ENCODE data around the gene ATG2A.
A peak's percentile ranks its signal among the peaks of the same experiment; 100 is the strongest.

ATG2A gene

DNA sequence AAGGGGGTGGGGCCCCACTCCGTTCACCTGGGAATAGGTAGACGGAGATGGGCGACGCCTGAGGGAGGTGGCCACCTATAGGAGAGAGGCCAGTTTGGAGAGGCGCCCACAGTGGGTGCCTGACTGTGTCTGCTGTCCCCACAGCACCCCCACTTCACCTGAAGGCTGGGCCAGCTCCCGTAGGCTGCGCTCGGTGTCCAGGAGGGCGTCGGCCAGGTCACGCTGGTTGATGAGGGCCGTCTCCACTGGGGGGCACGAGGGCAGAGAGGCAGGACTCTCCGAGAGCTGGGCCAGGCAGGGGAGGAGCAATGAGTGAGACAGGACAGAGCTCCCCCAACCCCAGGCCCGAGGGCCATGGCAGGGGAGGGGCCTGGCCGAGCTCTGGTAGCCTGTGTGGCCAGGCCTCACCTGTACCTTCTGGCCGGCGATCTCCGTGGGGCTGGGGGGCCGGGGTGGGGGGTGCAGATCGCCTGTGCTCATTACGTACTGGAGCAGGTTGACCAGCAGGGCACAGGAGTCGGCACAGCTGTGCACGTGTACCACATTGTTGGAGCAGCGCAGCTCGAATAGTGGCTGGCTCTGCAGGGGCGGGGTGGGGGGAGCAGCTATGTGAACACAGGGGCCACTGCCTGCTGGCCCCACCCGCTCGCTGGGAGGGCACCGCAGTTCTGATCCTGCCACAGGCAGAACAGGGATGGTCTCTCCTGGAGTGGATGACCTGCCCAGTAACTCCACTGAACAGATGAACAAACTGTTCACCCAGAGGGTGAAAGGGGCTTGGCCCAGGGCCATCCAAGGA, 14.7 kb downstream of the ATG2A start:
- no peak for DNase-seq (ENCODE audit: low spot score)

DNA sequence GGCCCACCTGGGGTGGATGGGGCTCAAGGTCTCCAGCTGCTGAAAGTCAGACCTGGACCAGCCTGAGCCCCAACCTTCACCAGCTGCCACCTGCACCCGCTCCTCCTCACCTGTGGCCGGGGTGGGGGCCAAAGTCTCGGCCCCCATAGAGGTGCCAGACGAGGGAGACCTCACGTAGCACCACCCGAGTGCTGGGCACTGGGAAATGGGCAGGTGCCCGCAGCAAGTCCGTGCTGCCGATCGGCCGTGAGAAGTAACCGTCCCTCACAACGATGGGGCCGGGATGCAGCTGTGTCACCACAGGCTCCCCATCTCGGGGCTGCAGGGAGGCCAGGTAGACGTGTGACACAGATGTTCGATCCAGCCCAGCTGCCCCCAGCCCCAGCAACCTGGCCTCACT, 16.2 kb downstream of the ATG2A start:
- DNase-seq (ENCODE audit: low spot score), result no peak

DNA sequence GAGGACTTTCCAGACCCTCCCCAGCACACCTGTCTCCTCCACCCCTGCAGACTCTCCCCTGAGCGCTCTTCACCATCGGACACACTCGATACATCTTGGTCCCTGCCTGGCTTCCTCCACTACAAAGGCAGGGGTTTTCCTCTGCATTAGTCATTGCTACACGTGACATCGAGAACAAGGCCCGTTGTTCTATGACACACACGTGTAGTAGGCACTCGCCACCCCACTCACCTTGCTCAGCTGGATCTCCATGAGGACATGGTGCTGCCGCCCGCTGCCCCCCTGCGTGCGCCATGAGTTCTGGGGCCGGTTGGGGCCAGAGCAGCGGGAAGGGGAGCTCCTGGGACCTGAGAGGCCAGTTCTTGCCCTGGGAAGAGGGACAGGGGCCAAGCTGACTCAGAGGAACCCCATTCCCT, 16.7 kb downstream of the ATG2A start:
- DNase-seq (ENCODE audit: low spot score), result peak; percentile 76

- DNase-seq (ENCODE audit: low spot score), result no peak
Measured at GRCh38 chr11:64898541-64898940, 18.5 kb downstream of the ATG2A start.

DNA sequence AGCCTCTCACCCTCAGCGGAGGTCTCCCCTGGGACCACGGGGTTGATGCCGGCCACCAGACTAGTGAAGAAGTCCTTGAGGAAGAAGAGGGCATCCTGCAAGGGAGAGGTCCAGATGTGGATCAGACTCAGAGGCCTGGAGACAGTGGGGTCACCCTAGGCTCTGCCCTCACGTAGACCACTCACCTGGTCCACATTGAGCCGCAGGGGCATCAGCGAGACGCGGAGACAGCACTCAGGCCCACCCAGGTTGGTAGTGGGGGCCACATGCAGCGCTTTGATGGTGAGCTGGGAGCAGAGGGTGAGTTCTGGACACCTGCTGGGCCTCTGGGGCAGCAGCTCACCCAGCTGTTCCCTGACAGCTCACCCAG, 18.9 kb downstream of the ATG2A start:
- no peak for DNase-seq (ENCODE audit: low spot score)

- DNase-seq (ENCODE audit: low spot score), result no peak
Measured at GRCh38 chr11:64897381-64898075, 19.5 kb downstream of the ATG2A start.

DNA sequence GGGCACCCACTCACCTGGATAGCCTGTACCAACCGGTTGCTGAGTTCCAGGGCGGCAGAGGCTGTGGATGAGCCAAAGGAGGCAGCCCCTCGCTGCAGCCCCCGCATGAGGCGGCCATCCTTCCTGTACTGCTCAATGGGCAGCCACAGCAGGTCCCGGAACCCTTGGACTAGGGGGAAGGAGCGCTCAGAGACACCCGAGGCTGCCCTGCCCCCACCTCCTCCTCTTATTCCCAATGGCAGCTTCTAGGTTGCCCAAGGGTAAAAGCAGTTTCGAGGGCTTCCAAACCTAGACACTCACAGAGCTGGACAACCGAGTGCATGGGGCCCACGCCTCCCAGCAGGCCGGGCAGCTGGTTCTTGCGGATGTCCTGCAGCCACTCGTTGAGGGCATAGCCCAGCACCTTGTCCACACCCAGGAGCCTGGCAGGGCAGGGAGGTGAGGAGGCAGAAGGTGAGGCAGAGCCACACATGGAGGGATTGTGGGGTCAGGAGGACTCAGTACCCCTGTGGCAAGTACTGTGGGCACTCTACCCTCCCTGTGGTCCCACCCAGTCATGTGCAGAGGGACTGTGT, 20.5 kb downstream of the ATG2A start:
- no peak for DNase-seq (ENCODE audit: low spot score)

- DNase-seq (ENCODE audit: low spot score), result no peak
Measured at GRCh38 chr11:64894812-64895452, 22.1 kb downstream of the ATG2A start.

DNA sequence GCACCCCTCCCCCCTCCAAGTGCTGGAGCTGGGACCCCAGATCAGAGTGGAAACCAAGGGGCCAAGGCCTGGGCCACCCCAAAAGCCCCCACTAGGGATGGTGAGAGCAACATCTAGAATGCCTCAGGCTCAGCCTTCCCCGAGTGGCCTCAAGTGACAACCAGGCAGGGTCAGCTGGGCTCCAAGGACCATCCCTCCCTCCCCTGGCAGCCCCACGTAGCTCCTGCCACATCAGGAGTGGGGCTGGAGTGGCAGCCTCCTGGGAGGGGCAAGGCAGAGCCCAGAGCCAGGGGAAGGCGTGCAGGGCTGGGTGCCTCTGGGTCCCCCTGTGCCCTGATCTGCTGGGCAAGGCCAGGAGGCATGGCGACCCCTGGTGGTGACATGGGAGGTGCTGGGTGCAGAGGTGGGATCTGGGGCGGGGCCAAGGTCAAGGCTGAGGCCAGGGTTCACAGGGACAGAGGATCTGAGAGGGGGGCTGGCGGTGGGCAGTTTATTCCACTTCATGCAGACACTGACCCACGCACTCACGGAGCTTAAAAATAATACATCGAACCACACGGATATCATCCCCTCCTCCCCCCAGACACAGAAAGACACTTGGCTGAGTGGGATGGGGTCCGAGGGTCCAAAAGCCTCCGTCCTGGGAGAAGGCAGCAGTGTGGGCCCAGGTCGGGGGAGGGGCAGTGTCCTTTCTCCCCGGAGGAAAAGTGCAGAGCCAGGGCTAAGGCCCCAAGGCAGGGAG, 22.8 kb downstream of the ATG2A start:
- DNase-seq (ENCODE audit: low spot score), result peak; percentile 89

GRCh38 chr11:64893194-64894069, 23.6 kb downstream of the ATG2A start:
- no peak for DNase-seq (ENCODE audit: low spot score)

DNA sequence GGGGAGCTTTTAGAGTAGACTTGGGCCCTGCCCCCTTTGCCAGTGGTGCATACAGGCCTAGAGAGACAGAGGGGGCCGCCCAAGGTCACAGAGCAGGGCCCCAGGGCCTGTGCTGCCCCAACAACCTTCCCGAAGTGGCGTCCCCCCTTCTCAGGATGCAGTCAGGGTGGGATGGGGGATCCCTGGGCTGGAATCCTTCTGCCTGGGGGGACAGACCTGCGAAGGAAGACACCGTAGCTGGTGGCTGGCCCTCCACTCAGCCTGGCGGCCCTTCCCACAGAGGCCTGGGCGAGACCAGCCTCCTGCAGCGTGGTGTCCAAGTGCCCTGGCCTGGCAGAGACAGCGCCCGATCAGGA, 24.2 kb downstream of the ATG2A start:
- DNase-seq (ENCODE audit: low spot score), result no peak

- no peak for DNase-seq (ENCODE audit: low spot score)
Measured at GRCh38 chr11:64892411-64892831, 24.6 kb downstream of the ATG2A start.

DNA sequence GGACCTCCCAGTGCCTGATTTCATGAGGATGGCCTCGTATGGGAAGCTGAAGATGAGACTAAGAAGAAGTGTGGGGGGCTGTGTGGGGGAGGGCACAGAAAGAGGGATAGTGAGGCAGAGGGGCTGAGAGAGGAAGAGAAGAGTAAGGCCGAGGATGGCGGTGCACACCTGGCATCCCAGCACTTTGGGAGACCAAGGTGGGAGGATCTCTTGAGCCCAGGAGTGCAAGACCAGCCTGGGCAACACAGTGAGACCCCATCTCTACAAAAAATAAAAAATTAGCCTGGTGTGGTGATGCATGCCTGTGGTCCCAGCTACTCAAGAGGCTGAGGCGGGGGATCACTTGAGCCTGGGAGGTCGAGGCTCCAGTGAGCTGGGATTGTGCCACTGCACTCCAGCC, 25.1 kb downstream of the ATG2A start:
- DNase-seq (ENCODE audit: low spot score), result no peak

DNA sequence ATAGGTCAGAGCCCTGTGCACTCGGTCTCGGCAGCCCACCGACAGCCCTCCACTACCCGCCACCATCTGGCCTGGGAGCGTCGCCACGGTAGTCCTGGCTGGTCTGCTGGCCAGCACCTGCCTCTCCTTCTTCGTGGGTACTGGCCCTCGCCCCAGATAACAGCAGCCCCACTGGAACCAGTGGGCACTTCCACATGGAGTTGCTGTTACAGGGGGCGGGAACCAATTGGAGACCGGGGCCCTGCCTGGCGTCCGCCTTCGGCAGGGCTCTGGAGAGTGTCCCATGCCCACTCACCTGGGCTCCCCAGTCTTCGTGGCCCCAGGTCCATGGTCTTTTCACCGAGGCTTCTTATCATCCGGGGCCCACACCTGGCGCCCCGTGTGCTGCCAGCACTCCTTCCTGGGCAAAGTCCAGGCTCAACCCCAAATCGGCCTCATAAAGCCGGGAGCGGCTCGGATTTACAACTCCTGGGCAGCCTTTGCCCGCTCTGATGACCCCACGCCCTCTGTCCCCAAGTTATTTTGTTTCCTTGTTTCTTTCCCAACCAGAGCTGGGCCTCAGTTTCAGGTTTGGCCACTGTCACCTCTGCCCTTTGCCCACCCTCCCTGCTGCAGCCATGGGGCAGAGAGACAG, 25.7 kb downstream of the ATG2A start:
- no peak for DNase-seq (ENCODE audit: low spot score)

DNA sequence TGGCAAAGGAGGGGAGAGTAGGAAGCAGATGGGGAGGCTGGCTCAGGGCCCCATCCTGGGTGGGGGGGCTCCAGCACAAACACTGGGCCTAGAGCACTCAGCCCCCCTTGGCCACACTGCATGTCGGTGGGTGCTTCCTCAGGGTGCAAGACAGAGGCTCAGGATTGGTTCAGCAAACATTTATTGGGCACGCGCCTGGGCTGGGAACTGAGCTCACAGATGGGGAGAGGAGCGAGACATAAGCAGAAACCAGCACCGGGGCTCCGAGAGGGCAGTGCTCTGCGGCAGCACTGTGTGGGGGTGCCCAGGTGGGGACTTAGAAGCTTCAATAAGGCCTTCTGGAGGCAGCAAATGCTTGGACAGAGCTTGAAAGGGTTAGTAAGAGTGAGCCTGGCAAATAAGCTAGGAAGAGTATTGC, 26.5 kb downstream of the ATG2A start:
- DNase-seq (ENCODE audit: low spot score), result no peak

GRCh38 chr11:64888729-64889511, 28.1 kb downstream of the ATG2A start:
- no peak for DNase-seq (ENCODE audit: low spot score)

DNA sequence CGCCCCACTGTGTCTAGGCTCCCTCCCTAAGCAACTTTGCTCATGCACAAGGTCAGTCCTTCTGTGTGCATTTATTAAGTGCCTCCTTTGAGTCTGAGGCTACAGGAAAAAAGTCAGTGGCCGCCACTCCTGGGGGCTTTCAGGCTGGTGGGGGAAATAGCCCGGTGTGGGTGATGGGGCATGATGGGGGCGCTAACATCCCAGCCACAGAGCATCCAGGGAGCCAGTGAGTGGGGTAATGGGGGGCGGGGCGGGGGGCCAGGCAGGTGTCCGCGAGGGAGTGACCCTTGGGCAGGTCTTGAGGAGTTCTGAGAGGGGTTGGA, 28.6 kb downstream of the ATG2A start:
- DNase-seq (ENCODE audit: low spot score), result no peak

DNA sequence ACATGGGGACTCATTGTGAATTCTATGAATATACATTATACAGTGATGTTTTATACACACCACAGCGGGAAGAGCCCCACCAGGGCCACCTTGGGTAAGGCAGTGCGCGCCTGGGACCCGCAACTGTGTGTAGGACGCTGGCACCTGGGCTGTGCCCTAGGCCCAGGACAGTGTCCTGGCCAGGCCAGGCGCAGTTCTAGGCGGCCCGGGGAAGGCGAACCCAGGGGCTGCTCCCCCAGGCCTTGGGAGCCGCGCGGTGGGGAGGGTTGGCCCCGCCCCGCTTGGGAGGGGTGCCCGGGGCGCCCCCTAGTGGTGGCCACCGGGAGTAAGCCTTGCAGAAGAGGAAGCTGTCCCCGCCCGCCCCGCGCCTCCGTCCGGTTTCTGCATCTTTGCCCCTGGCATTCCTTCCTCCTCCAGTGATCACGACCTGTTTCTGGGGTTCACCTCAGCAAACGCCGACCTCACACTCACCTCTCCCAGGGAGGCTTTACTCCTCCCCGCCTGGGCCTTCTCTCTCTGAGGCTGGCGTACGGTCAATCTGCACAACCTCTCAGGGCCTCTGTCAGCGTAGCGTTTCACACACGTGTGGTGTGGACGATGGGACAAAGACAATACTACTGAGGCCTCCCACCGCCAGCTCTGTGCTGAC, 29.1 kb downstream of the ATG2A start:
- DNase-seq (ENCODE audit: low spot score), result peak; percentile 82

- DNase-seq (ENCODE audit: low spot score), result no peak
Measured at GRCh38 chr11:64887234-64887756, 29.7 kb downstream of the ATG2A start.
